Activated CD8-positive, alpha-beta memory T cell treated with anti-CD3 and anti-CD28 coated beads, Interleukin-2, amount 10 ng/mL, durations not matched to agents 7 days and 5 days (primary cell): ENCODE measurements around the gene GLT6D1. TPM values are rescaled to one million over a fixed set of nuclear protein-coding genes. Genes with fewer than 3 reads are reported as not detected.

Experiments used
- ATAC-seq: fragments of 150-1000 bp; cut with Tn5 transposase; one replicate; pipeline ENCODE4 v1.10.0; 2021; ENCODE audit warnings: moderate library complexity
- CTCF ChIA-PET: fragments of 350-600 bp; sonication (Branson Sonifier 250); formaldehyde crosslinking; loops from one replicate; lab custom pipeline; 2021; ENCODE audit warnings: antibody characterized with exemption; lab: Charles Lee
- DNase-seq: peaks from one replicate; pipeline ENCODE4 v3.0.0-alpha.2; 2020
- H3K27ac Mint-ChIP-seq: one replicate; pipeline ENCODE4 v1.8.0; 2021; ENCODE audit warnings: mild to moderate bottlenecking, mixed read lengths
- H3K27me3 Mint-ChIP-seq: one replicate; pipeline ENCODE4 v1.8.0; 2021; ENCODE audit warnings: mixed read lengths
- H3K36me3 Mint-ChIP-seq: one replicate; pipeline ENCODE4 v1.8.0; 2021; ENCODE audit warnings: mild to moderate bottlenecking, mixed read lengths
- H3K4me1 Mint-ChIP-seq: one replicate; pipeline ENCODE4 v1.8.0; 2021; ENCODE audit warnings: mixed read lengths
- H3K4me3 Mint-ChIP-seq: one replicate; pipeline ENCODE4 v1.8.0; 2021; ENCODE audit warnings: mild to moderate bottlenecking, moderate library complexity, mixed read lengths
- H3K9me3 Mint-ChIP-seq: one replicate; pipeline ENCODE4 v1.8.0; 2022; ENCODE audit warnings: low read depth, mixed read lengths
- total RNA-seq, 2 experiments: library from RNA; stranded (reverse); gene quantifications; one replicate each; pipeline ENCODE4 v1.2.3, GENCODE V29; 2021

The GLT6D1 gene
- total RNA-seq, 2 experiments from 2014 or later: not detected

DNA sequence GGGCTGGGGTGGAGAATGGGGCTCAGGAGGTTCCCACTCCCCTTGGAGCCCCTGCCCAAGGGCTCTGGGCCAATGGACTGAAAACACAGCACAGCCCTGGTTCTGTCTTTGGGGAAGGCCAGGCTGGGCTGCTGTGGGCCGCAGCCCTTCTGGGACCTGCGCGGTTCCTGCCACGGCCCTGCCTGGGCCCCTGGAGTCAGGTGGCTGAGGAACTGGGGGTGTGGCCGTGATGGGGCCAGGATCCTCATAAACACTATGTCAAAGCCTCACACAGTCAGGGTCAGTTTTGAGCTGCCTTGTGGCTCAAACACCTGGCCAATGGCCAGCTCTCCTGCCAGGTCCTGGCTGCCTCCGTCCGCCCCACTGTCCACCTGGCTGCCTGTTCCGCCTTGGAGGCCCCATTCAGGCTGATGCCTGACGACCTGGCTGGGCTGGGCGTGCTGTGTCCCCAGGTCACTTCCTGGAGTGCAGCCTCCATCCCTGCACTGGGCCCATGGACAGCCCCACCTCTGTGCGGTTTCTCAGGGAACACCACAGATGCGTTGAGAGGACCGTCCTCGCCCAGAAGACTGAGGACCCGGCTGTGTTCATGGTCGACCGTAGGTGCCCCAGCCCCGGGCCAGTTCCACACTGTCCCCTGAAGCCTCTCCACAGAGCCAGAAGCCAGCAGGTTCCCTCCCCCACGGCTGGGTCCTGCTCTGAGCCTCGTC is 50.3 kb downstream of the GLT6D1 start:
- DNase-seq: no peak
- H3K4me3 Mint-ChIP-seq: no peak overlapping the region

DNA sequence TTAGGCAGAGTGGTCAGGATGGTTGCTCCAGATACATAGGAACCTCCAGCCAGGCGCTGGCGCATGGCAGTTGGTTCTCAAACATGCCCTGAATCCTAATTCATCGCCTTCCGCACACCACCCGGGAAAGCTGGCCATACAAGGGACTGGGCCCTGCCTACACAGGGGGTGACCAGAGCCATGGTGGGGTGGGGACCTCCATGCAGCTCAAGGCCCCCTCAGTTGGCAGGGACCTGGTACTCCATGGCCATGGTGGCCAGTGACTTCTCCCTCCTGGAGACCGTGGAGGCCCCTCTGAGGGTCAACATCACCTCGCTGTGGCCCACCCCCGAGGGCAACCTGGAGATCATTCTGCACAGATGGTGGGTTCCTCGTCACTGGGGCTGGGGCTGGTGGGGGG is 51.0 kb downstream of the GLT6D1 start:
- CTCF ChIA-PET: no interaction called here
- H3K4me3 Mint-ChIP-seq: no peak overlapping the region
- H3K9me3 Mint-ChIP-seq: no peaks in the 10 kb centered on the region
- H3K4me1 Mint-ChIP-seq: no peaks in the 10 kb centered on the region
- DNase-seq (no peak), ATAC-seq (no peak)
- H3K27ac Mint-ChIP-seq: no peak overlapping the region
- no peaks in the 10 kb centered on the region for H3K27me3 Mint-ChIP-seq
- no peaks in the 10 kb centered on the region for H3K36me3 Mint-ChIP-seq

More for the DNA sequence above, 50.3 kb downstream of the GLT6D1 start:
- Mint-ChIP-seq H3K27me3 (no peaks in the 10 kb centered on the region), H3K36me3 (no peaks in the 10 kb centered on the region), H3K9me3 (no peaks in the 10 kb centered on the region), H3K4me1 (no peaks in the 10 kb centered on the region), H3K27ac (no peak overlapping the region)
- CTCF ChIA-PET: interaction anchor here (1.1 kb wide), 1 partner anchor 13 kb away, joined by 3 read pairs; no protein-coding TSS in a partner anchor
- ATAC-seq: no peak

DNA sequence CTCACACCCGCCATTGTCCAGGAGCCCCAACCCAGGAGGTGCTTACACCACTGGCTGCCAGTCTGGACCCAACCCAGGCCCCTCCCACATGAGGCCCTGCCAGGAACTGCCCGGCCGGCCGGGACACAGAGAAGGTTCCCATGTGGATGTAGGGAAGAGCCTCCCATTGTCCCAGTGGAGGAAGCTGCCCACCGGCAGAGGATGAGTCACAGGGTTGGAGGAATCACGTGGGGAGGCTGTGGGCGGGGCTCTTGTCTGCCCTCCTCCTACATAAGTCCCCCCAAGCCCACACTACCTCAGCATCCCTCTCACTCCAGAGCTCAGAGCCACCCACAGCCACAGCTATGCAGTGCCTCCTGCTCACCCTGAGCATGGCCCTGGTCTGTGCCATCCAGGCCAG is 51.7 kb downstream of the GLT6D1 start:
- DNase-seq (no peak), ATAC-seq (no peak)
- Mint-ChIP-seq H3K27me3 (no peaks in the 10 kb centered on the region), H3K4me1 (no peaks in the 10 kb centered on the region), H3K4me3 (no peak overlapping the region), H3K36me3 (no peaks in the 10 kb centered on the region), H3K27ac (no peak overlapping the region), H3K9me3 (no peaks in the 10 kb centered on the region)
- CTCF ChIA-PET: no interaction called here

DNA sequence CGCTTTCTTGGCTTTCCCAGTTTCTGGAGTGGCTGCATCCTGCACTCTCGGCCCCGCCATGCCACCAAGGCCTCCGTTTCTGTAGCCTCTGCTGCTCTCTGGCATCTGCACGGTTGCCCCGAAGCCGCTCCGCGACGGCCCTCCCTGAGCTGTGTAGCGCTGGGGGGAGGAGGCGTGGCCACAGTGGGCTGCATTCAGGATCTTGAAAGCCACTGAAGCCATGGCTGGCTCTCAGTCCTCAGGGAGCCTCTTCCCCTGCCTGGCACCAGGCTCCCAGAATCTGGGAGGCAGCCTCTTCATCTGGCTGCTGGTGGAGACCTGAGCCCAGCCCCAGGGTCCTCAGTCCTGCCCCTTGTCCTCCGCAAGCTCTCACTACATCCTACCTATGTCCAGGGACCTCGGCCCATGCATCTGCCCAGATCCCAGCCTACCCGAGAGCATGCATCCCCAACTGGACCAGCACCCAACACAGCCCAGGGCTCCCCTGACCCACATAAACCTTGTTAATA is 52.7 kb downstream of the GLT6D1 start:
- Mint-ChIP-seq H3K4me3 (no peak overlapping the region), H3K27me3 (no peaks in the 10 kb centered on the region), H3K27ac (no peak overlapping the region), H3K4me1 (no peaks in the 10 kb centered on the region), H3K9me3 (no peaks in the 10 kb centered on the region), H3K36me3 (no peaks in the 10 kb centered on the region)
- CTCF ChIA-PET: no interaction called here
- DNase-seq (no peak), ATAC-seq (no peak)

DNA sequence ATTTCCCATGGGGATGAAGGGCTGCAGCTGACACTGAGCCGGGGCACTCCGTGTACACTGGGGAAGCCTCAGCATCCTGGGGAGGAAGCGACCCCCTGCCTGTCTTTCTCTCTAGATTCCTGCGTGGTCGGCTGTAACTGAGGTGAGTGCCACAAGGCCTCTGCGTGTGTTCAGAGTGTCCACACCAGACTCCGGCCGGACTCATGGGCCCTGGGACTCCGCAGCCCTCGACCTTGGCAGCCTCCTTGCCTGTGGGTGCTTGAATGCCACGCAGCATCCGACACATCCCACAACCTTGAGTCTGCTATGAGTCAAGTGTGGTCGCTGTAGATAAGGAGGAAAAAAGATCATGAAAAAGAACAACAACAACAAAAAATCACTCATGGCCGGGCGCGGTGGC is 54.4 kb downstream of the GLT6D1 start:
- no peak for DNase-seq
- no peaks in the 10 kb centered on the region for H3K36me3 Mint-ChIP-seq
- no peaks in the 10 kb centered on the region for H3K27me3 Mint-ChIP-seq
- H3K4me1 Mint-ChIP-seq: no peaks in the 10 kb centered on the region
- no peak overlapping the region for H3K4me3 Mint-ChIP-seq
- no peak overlapping the region for H3K27ac Mint-ChIP-seq
- no peak for ATAC-seq
- CTCF ChIA-PET: no interaction called here
- no peaks in the 10 kb centered on the region for H3K9me3 Mint-ChIP-seq

DNA sequence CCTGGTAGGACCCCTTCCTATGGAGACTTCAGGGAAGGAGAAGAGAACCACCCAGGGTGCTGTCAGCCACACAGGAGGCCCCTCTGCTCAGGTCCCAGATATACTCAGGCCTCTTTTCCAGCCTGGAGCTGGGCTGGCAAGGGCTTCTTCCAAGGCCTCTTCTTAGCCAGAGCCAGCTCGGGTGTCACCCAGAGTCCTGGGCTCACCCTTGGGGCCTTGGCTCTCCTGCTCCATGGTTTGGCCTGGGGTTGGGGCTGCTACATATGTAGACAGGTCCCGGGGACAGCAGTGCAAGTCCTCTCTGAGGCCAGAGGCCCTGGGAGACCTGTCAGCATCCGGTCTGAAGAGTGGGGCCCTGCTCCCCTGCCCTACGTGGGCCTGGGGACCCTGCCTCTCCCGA is 55.0 kb downstream of the GLT6D1 start:
- Mint-ChIP-seq H3K4me1 (no peaks in the 10 kb centered on the region), H3K4me3 (no peak overlapping the region), H3K36me3 (no peaks in the 10 kb centered on the region), H3K27me3 (no peaks in the 10 kb centered on the region), H3K9me3 (no peaks in the 10 kb centered on the region), H3K27ac (no peak overlapping the region)
- DNase-seq (no peak), ATAC-seq (no peak)
- CTCF ChIA-PET: no interaction called here

DNA sequence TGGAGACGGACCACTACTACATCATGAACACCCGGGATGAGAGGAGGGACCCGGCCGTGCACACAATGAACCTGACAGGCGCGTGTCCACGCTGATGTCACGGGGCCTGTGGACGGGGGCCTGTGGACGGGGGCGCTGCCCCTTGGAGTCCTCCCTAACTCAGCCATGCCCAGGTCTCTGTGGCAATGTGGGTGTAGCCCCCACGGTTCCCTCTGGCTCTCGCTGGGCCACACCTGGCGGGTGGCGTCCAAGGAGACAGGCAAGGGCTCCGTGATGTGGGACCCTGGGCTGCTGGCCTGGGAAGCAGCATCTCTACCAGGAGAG is 55.7 kb downstream of the GLT6D1 start:
- no peak for DNase-seq
- H3K27me3 Mint-ChIP-seq: no peaks in the 10 kb centered on the region
- H3K4me1 Mint-ChIP-seq: no peaks in the 10 kb centered on the region
- ATAC-seq: no peak
- CTCF ChIA-PET: no interaction called here
- no peak overlapping the region for H3K27ac Mint-ChIP-seq
- H3K4me3 Mint-ChIP-seq: no peak overlapping the region
- no peaks in the 10 kb centered on the region for H3K36me3 Mint-ChIP-seq
- no peaks in the 10 kb centered on the region for H3K9me3 Mint-ChIP-seq

DNA sequence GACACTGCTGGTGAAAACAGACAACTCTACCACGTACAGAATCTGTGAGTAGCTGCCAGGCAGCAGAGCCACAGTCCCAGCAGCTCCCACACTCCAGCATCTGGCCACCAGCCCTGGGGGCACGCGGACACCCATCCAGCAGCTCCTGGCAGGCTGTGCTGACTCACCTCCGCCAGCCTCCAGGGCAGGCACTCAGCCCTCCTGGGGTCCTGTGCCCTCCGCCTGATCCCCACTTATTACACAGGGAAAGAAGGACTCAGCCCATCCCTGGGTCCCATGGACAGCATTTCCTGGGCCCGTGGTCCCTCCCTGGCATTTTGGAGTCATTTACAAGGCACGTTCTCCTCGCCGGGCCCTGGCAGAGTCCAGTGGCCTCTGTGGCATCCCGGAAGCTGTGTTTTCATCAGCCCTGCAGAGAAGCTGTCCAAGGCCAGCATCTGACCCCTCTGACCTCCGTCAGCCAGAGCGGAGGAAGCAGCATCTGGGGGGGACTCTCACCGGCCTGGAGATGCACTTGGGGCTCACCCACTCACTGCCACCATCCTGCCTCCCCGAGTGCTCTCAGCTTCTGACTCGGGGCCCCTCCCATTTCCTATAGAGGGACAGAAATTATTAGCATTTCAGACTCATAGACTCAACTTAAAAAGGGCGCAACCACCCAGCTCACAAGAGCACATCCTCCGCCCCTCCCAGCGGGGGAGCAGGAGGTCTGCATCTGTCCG is 56.2 kb downstream of the GLT6D1 start:
- Mint-ChIP-seq H3K36me3 (no peaks in the 10 kb centered on the region), H3K4me3 (no peak overlapping the region), H3K27ac (no peak overlapping the region), H3K4me1 (no peaks in the 10 kb centered on the region), H3K27me3 (no peaks in the 10 kb centered on the region), H3K9me3 (no peaks in the 10 kb centered on the region)
- CTCF ChIA-PET: no interaction called here
- ATAC-seq: no peak
- DNase-seq: no peak

DNA sequence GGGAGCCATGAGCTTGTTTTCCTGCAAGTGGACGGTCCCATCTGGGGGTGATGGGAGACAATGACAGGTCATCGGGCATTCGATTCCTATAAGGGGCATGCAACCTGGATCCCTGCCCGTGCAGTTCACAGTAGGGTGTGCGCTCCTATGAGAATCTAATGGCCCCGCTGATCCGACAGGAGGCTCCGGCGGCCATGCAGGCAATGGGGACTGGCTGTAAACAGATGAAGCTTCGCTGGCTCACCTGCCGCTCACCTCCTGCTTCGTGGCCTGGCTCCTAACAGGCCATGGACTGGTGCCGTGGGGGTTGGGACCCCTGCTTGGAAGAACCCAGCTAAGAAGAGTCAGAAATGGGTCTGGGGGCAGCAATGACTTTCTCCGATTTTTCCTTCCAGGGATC is 56.8 kb downstream of the GLT6D1 start:
- H3K4me3 Mint-ChIP-seq: no peak overlapping the region
- CTCF ChIA-PET: no interaction called here
- H3K4me1 Mint-ChIP-seq: no peaks in the 10 kb centered on the region
- H3K27me3 Mint-ChIP-seq: no peaks in the 10 kb centered on the region
- no peak for DNase-seq
- H3K9me3 Mint-ChIP-seq: no peaks in the 10 kb centered on the region
- no peak overlapping the region for H3K27ac Mint-ChIP-seq
- no peaks in the 10 kb centered on the region for H3K36me3 Mint-ChIP-seq
- no peak for ATAC-seq

DNA sequence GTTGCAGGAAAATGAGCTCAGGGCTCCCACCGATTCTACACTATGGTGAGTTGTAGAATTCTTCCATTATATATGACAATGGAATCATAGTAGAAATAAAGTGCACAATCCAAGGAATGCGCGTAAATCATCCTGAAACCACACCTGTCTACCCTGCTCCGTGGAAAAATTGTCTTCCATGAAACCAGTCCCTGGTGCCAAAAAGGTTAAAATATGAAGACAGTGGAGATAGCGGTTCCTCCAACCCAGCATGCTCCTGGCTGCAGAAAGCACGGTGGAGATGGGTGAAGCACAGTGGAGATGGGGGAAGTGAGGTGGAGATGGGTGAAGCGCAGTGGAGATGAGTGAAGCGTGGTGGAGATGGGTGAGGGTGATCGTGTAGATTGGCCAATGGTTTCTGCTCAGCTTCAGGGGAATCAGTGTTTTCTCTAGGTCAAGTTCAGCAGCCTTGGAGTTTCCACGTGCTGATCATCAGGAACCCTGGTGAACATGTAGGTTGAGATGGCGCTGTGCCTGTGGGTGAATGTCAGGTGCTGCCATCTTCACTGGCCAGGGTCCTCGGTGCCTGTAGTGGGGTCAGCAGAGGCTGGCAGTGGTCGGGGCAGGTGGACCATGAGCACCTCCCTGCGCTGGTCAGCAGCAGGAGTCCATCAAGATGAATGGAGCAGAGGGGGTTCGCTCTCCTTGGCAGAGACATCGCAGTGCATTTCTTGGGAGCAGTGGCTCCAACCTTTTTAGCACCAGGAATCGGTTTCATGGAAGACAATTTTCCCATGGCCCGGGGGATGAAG is 57.5 kb downstream of the GLT6D1 start:
- Mint-ChIP-seq H3K9me3 (no peaks in the 10 kb centered on the region), H3K27me3 (no peaks in the 10 kb centered on the region), H3K4me3 (no peak overlapping the region), H3K4me1 (no peaks in the 10 kb centered on the region), H3K27ac (no peak overlapping the region), H3K36me3 (no peaks in the 10 kb centered on the region)
- ATAC-seq (no peak), DNase-seq (peak; percentile 32)
- CTCF ChIA-PET: no interaction called here

DNA sequence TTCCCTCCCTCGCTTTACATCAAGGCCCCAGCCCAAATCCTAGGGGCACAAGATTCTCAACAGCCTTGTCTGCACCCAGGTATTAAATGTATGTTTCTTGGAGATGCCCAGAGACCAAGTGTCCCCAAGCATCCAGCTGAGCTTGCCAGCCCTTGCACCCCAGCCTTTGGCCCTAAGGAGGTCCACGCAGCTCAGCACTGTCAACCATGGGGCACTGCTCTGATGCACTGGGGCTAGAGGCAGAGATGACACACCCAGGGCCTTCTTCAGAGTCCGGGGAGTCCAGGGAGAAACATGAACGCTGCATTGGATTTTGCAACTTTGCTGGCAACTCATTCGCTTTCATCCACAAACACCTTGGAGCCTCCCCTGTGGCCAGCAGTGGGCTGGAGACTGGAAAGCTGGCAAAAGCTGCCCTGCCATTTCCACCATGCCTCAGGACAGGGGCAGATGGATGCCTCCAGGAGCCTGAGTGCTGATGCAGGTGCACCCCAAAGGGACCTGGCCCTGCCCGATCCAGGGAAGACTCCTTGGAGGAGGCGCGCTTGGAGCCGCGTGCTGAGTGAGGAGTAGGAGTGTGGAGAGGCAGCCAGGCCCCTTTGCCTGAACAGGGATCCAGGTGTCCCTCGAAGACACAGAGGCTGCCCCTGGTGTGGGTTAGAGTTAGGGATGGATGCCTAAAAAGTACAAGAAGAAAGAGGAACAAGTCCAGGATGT is 58.5 kb downstream of the GLT6D1 start:
- Mint-ChIP-seq H3K27me3 (no peaks in the 10 kb centered on the region), H3K4me1 (no peaks in the 10 kb centered on the region), H3K9me3 (no peaks in the 10 kb centered on the region), H3K4me3 (no peak overlapping the region), H3K27ac (no peak overlapping the region), H3K36me3 (no peaks in the 10 kb centered on the region)
- ATAC-seq: no peak
- DNase-seq: no peak
- CTCF ChIA-PET: no interaction called here

DNA sequence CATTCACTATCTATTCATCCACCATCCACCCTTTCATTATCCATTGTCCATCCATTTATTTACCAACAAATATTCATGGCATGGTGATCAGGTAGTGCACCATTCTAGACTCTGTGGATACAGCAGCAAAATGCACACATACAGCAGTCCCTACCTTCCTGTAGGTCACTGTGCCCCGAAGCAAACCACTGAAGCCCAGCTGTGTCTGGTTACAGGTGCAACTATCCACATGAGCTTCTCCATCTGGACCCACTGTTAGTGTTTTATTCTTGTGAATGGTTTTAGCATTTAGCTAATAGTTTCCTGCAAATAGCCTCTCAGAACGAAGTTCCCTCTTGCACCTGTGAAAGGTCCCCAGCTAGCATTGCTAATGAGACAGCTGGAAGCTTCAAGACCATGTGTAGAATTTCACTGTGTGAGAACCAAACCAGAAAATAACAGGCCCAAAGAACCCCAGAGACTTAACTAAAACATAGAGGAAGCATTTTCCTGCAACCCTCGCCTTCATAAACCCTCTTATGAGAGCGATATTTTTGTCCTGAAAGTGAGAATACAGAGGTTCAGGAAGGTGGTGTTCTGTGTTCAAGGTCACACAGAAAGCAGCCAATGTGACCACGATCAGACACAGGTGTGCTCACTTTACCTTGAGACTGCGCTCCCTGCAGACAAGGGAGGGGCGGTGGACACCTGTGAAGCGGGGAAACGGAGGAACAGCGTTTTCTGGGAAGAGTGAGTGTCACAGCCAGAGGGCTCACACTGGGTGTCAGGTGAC is 59.3 kb downstream of the GLT6D1 start:
- CTCF ChIA-PET: no interaction called here
- Mint-ChIP-seq H3K4me3 (no peak overlapping the region), H3K9me3 (no peaks in the 10 kb centered on the region), H3K36me3 (no peaks in the 10 kb centered on the region), H3K27ac (no peak overlapping the region), H3K4me1 (no peaks in the 10 kb centered on the region), H3K27me3 (no peaks in the 10 kb centered on the region)
- DNase-seq: no peak
- no peak for ATAC-seq

DNA sequence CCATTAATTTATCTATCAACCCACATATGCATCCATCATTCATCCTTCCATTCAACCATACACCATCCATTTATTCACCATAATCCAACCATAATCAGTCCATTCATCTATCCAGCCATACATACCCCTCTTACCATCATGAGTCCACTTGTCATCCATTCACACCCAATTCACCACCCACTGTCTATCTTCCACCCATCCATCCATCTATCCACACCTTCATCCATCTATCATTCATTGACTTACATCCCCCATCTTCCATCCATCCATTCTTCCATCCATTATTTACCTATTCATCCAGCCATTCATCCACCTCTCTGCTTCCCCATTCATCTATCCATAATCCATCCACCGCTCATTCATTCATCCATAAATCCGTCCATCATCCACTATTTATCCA is 60.0 kb downstream of the GLT6D1 start:
- Mint-ChIP-seq H3K9me3 (no peaks in the 10 kb centered on the region), H3K4me3 (no peak overlapping the region), H3K4me1 (no peaks in the 10 kb centered on the region), H3K36me3 (no peaks in the 10 kb centered on the region), H3K27ac (no peak overlapping the region), H3K27me3 (no peaks in the 10 kb centered on the region)
- DNase-seq: no peak
- CTCF ChIA-PET: no interaction called here
- no peak for ATAC-seq
